ENCODE measurements around the gene FBXW7. TPM values are rescaled to one million over a fixed set of nuclear protein-coding genes. Genes with fewer than 3 reads are reported as not detected.

Gene FBXW7
- polyA plus RNA-seq, 1 donor from 2014 or later, result 55.7 TPM

DNA sequence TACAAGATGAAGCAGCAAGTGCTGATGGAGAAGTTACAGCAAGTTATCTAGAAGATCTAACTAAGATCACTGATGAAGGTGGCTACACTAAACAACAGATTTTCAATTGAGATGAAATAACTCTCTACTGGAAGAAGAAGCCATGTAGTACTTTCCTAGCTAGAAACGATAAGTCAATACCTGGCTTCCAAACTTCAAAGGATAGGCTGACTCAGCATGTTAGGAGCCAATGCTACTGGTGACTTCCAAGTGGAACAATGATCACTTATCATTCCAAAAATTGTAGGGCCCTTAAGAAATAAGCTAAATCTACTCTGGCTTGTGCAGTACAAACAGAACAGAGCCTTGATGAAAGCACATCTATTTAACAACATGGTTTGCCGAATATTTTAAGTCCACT lies 55.0 kb downstream of the FBXW7 start:
- no peak overlapping the region for H3K9ac ChIP-seq (ENCODE audit: low read length)
- peaks cover 5% of the 10 kb centered on the region for H3K79me2 ChIP-seq (replicated peaks; ENCODE audit: insufficient read depth, low read length)
- no peak overlapping the region for H2AFZ ChIP-seq (ENCODE audit: low read depth, low read length)
- H3K27ac ChIP-seq (ENCODE audit: low read length), result no peak overlapping the region
- H4K20me1 ChIP-seq (ENCODE audit: insufficient read depth), result no peaks in the 10 kb centered on the region
- H3F3A ChIP-seq (ENCODE audit: insufficient read depth, low read length, poor library complexity, severe bottlenecking), result no peaks in the 10 kb centered on the region
- H3K4me2 ChIP-seq (ENCODE audit: low read length), result no peak overlapping the region
- TF ChIP-seq, protein P1, sequence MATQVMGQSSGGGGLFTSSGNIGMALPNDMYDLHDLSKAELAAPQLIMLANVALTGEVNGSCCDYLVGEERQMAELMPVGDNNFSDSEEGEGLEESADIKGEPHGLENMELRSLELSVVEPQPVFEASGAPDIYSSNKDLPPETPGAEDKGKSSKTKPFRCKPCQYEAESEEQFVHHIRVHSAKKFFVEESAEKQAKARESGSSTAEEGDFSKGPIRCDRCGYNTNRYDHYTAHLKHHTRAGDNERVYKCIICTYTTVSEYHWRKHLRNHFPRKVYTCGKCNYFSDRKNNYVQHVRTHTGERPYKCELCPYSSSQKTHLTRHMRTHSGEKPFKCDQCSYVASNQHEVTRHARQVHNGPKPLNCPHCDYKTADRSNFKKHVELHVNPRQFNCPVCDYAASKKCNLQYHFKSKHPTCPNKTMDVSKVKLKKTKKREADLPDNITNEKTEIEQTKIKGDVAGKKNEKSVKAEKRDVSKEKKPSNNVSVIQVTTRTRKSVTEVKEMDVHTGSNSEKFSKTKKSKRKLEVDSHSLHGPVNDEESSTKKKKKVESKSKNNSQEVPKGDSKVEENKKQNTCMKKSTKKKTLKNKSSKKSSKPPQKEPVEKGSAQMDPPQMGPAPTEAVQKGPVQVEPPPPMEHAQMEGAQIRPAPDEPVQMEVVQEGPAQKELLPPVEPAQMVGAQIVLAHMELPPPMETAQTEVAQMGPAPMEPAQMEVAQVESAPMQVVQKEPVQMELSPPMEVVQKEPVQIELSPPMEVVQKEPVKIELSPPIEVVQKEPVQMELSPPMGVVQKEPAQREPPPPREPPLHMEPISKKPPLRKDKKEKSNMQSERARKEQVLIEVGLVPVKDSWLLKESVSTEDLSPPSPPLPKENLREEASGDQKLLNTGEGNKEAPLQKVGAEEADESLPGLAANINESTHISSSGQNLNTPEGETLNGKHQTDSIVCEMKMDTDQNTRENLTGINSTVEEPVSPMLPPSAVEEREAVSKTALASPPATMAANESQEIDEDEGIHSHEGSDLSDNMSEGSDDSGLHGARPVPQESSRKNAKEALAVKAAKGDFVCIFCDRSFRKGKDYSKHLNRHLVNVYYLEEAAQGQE (IDR thresholded peaks at IDR 0.05; ENCODE audit: borderline replicate concordance), result no peak
- TF ChIP-seq POLR2AphosphoS5 (IDR thresholded peaks at IDR 0.05), result no peak
- no peak for TF ChIP-seq TAF1 (IDR thresholded peaks at IDR 0.05; ENCODE audit: low read depth)
- H3K9me2 ChIP-seq (ENCODE audit: insufficient read depth, low read length), result no peaks in the 10 kb centered on the region
- H3K36me3 ChIP-seq (ENCODE audit: insufficient read depth, low read length), result no peaks in the 10 kb centered on the region
- H3K9me3 ChIP-seq (ENCODE audit: low read length), result no peaks in the 10 kb centered on the region
- no peak overlapping the region for H3K4me3 ChIP-seq (ENCODE audit: low read length)
- H3K27me3 ChIP-seq (ENCODE audit: insufficient read depth, low read depth, low read length), result no peaks in the 10 kb centered on the region

- no peaks in the 10 kb centered on the region for H3K9me3 ChIP-seq (ENCODE audit: low read length)
- H3K27me3 ChIP-seq (ENCODE audit: insufficient read depth, low read depth, low read length), result no peaks in the 10 kb centered on the region
- no peaks in the 10 kb centered on the region for H3K9me2 ChIP-seq (ENCODE audit: insufficient read depth, low read length)
- no peak overlapping the region for H3K9ac ChIP-seq (ENCODE audit: low read length)
- no peak for TF ChIP-seq RAD21 (conservative IDR thresholded peaks at IDR 0.05)
- no peak for TF ChIP-seq EP300 (conservative IDR thresholded peaks at IDR 0.05; ENCODE audit: poor library complexity, severe bottlenecking)
- no peak for TF ChIP-seq SMC3 (conservative IDR thresholded peaks at IDR 0.05; ENCODE audit: poor library complexity)
- no peak for TF ChIP-seq MXI1 (conservative IDR thresholded peaks at IDR 0.05; ENCODE audit: poor library complexity, severe bottlenecking)
- TF ChIP-seq CTCF (IDR thresholded peaks at IDR 0.05; ENCODE audit: poor library complexity, severe bottlenecking), result no peak
- TF ChIP-seq, protein P1 (IDR thresholded peaks at IDR 0.05; ENCODE audit: borderline replicate concordance), result no peak
- TF ChIP-seq TAF1 (IDR thresholded peaks at IDR 0.05; ENCODE audit: low read depth), result no peak
- TF ChIP-seq POLR2AphosphoS5 (IDR thresholded peaks at IDR 0.05), result no peak
- H2AFZ ChIP-seq (ENCODE audit: low read depth, low read length), result no peak overlapping the region
- H3K27ac ChIP-seq (ENCODE audit: low read length), result no peak overlapping the region
- no peak overlapping the region for H3K4me3 ChIP-seq (ENCODE audit: low read length)
- H4K20me1 ChIP-seq (ENCODE audit: insufficient read depth), result no peaks in the 10 kb centered on the region
- H3K36me3 ChIP-seq (ENCODE audit: insufficient read depth, low read length), result no peaks in the 10 kb centered on the region
- no peaks in the 10 kb centered on the region for H3F3A ChIP-seq (ENCODE audit: insufficient read depth, low read length, poor library complexity, severe bottlenecking)
- peaks cover 5% of the 10 kb centered on the region for H3K79me2 ChIP-seq (replicated peaks; ENCODE audit: insufficient read depth, low read length)
- no peak overlapping the region for H3K4me2 ChIP-seq (ENCODE audit: low read length)
These were observed 55.6 kb downstream of the FBXW7 start for GRCh38 chr4:152480326-152480725.

Data from neural cell (in vitro differentiated cells).